ENCODE data around the gene DLG2. TPM values are rescaled to one million over a fixed set of nuclear protein-coding genes. Genes with fewer than 3 reads are reported as not detected.
A peak's percentile ranks its signal among the peaks of the same experiment; 100 is the strongest.
"Not testable (repeated sequence)": the region's sequence is repeated elsewhere in the genome, so short reads cannot be mapped to it uniquely, and the experiment has no call there.

The DLG2 gene
- polyA plus RNA-seq (ENCODE audit: low read depth in 6 of 6): 1 to 10 TPM in 5 of 6 donors, under 1 TPM in 1; 0.93 to 2.4 (median 1.3) TPM

DNA sequence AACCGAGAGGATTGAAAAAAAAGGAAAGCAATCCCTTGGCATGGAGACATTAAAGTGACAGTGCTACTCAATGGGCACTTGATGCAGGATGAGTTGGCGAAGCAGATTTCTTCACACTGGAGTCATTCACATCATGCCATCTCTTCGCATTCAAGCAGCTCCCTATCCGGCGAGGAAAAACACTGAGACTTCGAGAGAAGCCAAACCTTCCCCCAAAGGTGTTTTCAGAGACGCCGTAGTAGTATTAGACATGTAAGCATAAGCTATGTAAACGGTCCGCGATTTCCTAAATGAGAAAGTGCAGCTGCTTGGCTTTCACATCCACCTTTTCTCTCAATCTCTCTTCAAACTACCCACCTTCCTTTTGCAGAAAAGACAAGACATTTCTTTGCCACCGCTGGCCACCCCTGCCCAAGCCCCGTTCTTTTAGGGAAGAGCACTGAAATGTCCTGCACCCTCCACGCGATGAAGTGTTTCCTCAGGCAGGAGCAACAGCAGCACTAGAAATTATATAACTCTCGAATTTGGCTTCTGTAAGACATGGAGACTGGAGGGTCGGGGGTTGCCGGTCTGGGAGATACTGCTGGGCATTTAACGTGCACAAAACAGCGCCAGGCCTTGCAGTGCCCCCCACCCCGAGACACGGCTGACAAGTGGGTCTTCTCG is at the start of gene DLG2:
DLG2 (minus strand) TSS at position 13 of the 666 bp plus-strand sequence.
- no peaks in the 10 kb centered on the region for H3K9me3 Mint-ChIP-seq
- peaks cover 0 to 10% of the 10 kb centered on the region in 2 donors for H3K36me3 Mint-ChIP-seq
- peak within 1 kb of the TSS; percentile 92 to 99 (median 97) for H3K27ac Mint-ChIP-seq
- peak in 1 of 2 donors; percentile 1 for ATAC-seq (ENCODE audit: low read depth in 2 of 2)
- peaks cover 22 to 45% (median 26%) of the 10 kb centered on the region in 3 donors for H3K4me1 Mint-ChIP-seq
- H3K27me3 Mint-ChIP-seq: no peaks in the 10 kb centered on the region
- no peak for DNase-seq
- peak within 1 kb of the TSS; percentile 95 to 100 (median 99) for H3K4me3 Mint-ChIP-seq

DNA sequence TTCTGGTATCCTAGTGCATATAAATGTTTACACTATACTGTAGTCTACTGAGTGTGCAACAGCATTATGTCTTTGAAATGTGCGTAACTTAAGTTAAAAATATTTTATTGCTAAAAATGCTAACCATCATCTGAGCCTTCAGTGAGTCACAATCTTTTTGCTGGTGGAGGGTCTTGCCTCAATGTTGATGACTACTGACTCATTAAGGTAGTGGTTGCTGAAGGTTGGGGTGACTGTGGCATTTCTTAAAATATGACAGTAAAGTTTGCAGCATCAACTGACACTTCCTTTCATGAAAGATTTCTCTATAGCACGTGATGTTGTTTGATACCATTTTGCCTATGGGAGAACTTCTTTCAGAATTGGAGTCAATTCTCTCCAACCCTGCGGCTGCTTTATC is 46.2 kb upstream of the DLG2 start:
- Mint-ChIP-seq H3K4me1 (peaks cover 0 to 5% (median 0%) of the 10 kb centered on the region in 3 donors), H3K27me3 (peaks cover 7 to 21% (median 17%) of the 10 kb centered on the region in 3 donors), H3K9me3 (peaks cover 0 to 6% (median 5%) of the 10 kb centered on the region in 7 donors), H3K36me3 (no peaks in the 10 kb centered on the region), H3K27ac (no peak overlapping the region), H3K4me3 (no peak overlapping the region)
- DNase-seq: no peak
- ATAC-seq (ENCODE audit: low read depth in 2 of 2): no peak

GRCh38 chr11:85672105-85672902 is 45.2 kb upstream of the DLG2 start:
- ATAC-seq (ENCODE audit: low read depth in 2 of 2): peak in 1 of 2 donors; percentile 34
- no peak overlapping the region for H3K4me3 Mint-ChIP-seq
- H3K36me3 Mint-ChIP-seq: no peaks in the 10 kb centered on the region
- no peak overlapping the region for H3K27ac Mint-ChIP-seq
- DNase-seq: no peak
- H3K27me3 Mint-ChIP-seq: peaks cover 7 to 21% (median 17%) of the 10 kb centered on the region in 3 donors
- H3K9me3 Mint-ChIP-seq: peaks cover 0 to 6% (median 5%) of the 10 kb centered on the region in 7 donors
- peaks cover 0 to 5% (median 0%) of the 10 kb centered on the region in 3 donors for H3K4me1 Mint-ChIP-seq

DNA sequence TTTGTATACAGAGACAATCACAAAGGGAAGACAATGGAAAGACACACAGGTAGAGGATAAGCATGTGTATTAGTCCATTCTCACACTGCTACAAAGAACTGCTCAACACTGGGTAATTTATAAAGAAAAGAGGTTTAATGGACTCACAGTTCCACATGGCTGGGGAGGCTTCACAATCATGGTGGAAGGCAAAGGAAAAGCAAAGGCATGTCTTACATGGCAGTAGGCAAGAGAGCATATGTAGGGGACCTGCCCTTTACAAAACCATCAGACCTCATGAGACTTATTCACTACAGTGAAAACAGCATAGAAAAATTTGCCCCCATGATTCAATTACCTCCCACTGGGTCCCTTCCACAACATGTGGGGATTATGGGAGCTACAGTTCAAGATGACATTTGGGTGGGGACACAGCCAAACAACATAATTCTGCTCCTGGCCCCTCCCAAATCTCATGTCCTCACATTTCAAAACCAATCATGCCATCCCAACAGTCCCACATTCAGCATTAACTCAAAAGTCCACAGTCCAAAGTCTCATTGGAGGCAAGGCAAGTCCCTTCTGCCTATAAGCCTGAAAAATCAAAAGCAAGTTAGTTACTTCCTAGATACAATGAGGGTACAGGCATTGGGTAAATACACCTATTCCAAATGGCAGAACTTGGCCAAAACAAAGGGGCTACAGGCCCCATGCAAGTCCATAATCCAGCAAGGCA is 44.0 kb upstream of the DLG2 start:
- H3K4me1 Mint-ChIP-seq; H3K9me3 Mint-ChIP-seq; H3K4me3 Mint-ChIP-seq; ATAC-seq (ENCODE audit: low read depth in 2 of 2); H3K36me3 Mint-ChIP-seq; DNase-seq: not testable (repeated sequence)
- Mint-ChIP-seq H3K27ac (peak overlapping the region in 1 of 6 donors; percentile 22), H3K27me3 (peaks cover 7 to 21% (median 17%) of the 10 kb centered on the region in 3 donors)

- DNase-seq: no peak
- Mint-ChIP-seq H3K27ac (no peak overlapping the region), H3K36me3 (no peaks in the 10 kb centered on the region), H3K27me3 (peaks cover 0 to 7% (median 7%) of the 10 kb centered on the region in 3 donors), H3K4me1 (peaks cover 14 to 18% (median 16%) of the 10 kb centered on the region in 3 donors), H3K9me3 (peaks cover 0 to 5% (median 0%) of the 10 kb centered on the region in 7 donors), H3K4me3 (peak overlapping the region in 1 of 8 donors; percentile 33)
- no peak for ATAC-seq (ENCODE audit: low read depth in 2 of 2)
Measured at GRCh38 chr11:85668157-85668556, 41.0 kb upstream of the DLG2 start.

DNA sequence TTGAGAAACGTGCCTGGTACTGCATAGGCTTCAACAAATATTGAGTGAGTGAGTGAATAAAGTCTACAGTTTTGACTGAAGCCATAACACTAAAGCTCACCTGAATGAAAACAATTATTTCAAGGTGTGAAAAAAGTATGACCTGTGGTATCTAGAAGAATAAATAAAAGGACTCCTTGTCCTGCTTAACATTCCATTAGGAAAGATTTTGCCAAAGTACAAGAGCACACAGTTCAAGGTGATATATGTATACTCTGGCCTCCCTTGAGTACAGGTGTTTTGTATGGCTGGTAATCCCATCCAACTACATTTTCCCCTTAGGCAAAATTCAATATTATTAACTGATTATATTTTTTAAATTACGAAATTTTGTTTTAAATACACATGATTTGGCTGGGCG is 39.5 kb upstream of the DLG2 start:
- Mint-ChIP-seq H3K4me1 (peaks cover 19 to 24% (median 22%) of the 10 kb centered on the region in 3 donors), H3K4me3 (peak overlapping the region in 1 of 8 donors; percentile 97), H3K9me3 (no peaks in the 10 kb centered on the region), H3K27ac (no peak overlapping the region), H3K27me3 (peaks cover 0 to 6% (median 0%) of the 10 kb centered on the region in 3 donors), H3K36me3 (no peaks in the 10 kb centered on the region)
- DNase-seq (no peak), ATAC-seq (ENCODE audit: low read depth in 2 of 2) (no peak)

DNA sequence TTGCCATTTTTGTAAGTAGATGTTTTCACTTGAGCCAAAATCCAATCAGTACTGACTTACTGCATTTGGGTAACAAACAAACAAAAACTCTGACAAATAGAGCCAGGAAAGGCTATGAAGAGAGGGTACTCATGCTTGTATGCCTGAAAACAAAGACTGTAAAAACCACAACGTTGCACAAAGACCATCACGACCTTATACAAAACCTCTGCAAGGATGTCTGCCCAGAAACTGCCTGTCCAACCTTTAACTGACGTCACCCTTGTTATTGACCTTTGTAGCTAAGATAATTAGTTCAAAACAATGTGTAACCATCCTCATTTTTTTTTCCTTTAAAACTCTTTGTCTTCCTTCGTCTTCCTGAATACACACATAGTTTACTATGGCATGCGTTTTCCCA is 38.6 kb upstream of the DLG2 start:
- Mint-ChIP-seq H3K27ac (peak overlapping the region in 2 of 6 donors; percentile 73 to 99), H3K36me3 (no peaks in the 10 kb centered on the region), H3K4me1 (peaks cover 22 to 32% (median 28%) of the 10 kb centered on the region in 3 donors), H3K27me3 (no peaks in the 10 kb centered on the region), H3K9me3 (no peaks in the 10 kb centered on the region), H3K4me3 (peak overlapping the region in 6 of 8 donors; percentile 31 to 99 (median 58))
- no peak for ATAC-seq (ENCODE audit: low read depth in 2 of 2)
- no peak for DNase-seq

- peak within 1 kb of the TSS; percentile 93 to 100 (median 99) for H3K4me3 Mint-ChIP-seq
- H3K27me3 Mint-ChIP-seq: no peaks in the 10 kb centered on the region
- H3K27ac Mint-ChIP-seq: peak within 1 kb of the TSS; percentile 98 to 100 (median 99)
- peaks cover 29 to 41% (median 36%) of the 10 kb centered on the region in 3 donors for H3K4me1 Mint-ChIP-seq
- ATAC-seq (ENCODE audit: low read depth in 2 of 2): peak; percentile 81 to 83
- DNase-seq: peak; percentile 91
- H3K9me3 Mint-ChIP-seq: no peaks in the 10 kb centered on the region
- peaks cover 7 to 8% of the 10 kb centered on the region in 2 donors for H3K36me3 Mint-ChIP-seq
Measured at GRCh38 chr11:85664615-85665481, 37.7 kb upstream of the DLG2 start, which contains the start of gene CREBZF. Gene CREBZF (minus strand): TSS chr11:85665129. CDS start chr11:85664875, 254 bp downstream.

- Mint-ChIP-seq H3K27ac (peak overlapping the region; percentile 98 to 100 (median 99)), H3K4me1 (peaks cover 33 to 45% (median 45%) of the 10 kb centered on the region in 3 donors), H3K27me3 (no peaks in the 10 kb centered on the region), H3K36me3 (peaks cover 12% of the 10 kb centered on the region in 2 donors), H3K4me3 (peak overlapping the region; percentile 93 to 100 (median 99)), H3K9me3 (no peaks in the 10 kb centered on the region)
- DNase-seq (peak; percentile 87), ATAC-seq (ENCODE audit: low read depth in 2 of 2) (peak; percentile 79)
Measured at GRCh38 chr11:85663753-85664614, 36.8 kb upstream of the DLG2 start.

GRCh38 chr11:85663080-85663752 is 36.1 kb upstream of the DLG2 start:
- peak overlapping the region; percentile 93 to 100 (median 99) for H3K4me3 Mint-ChIP-seq
- no peaks in the 10 kb centered on the region for H3K9me3 Mint-ChIP-seq
- peak; percentile 4 for DNase-seq
- H3K27me3 Mint-ChIP-seq: no peaks in the 10 kb centered on the region
- H3K36me3 Mint-ChIP-seq: peaks cover 12% of the 10 kb centered on the region in 2 donors
- no peak for ATAC-seq (ENCODE audit: low read depth in 2 of 2)
- peaks cover 33 to 48% (median 45%) of the 10 kb centered on the region in 3 donors for H3K4me1 Mint-ChIP-seq
- peak overlapping the region; percentile 98 to 100 (median 99) for H3K27ac Mint-ChIP-seq

GRCh38 chr11:85661972-85662664 is 35.0 kb upstream of the DLG2 start:
- H3K36me3 Mint-ChIP-seq: peaks cover 12% of the 10 kb centered on the region in 2 donors
- DNase-seq: no peak
- no peaks in the 10 kb centered on the region for H3K27me3 Mint-ChIP-seq
- H3K27ac Mint-ChIP-seq: peak overlapping the region in 1 of 6 donors; percentile 2
- no peak for ATAC-seq (ENCODE audit: low read depth in 2 of 2)
- H3K4me3 Mint-ChIP-seq: peak overlapping the region in 5 of 8 donors; percentile 28 to 97 (median 54)
- no peaks in the 10 kb centered on the region for H3K9me3 Mint-ChIP-seq
- H3K4me1 Mint-ChIP-seq: peaks cover 33 to 48% (median 45%) of the 10 kb centered on the region in 3 donors
